ACC112 (cell line): ENCODE results near the gene PPP2R5C.

ENCODE experiments used
- H2AFZ ChIP-seq: fragments of 200-600 bp; sonication (generic); one replicate; pipeline ENCODE4 v1.6.0; 2017; ENCODE audit warnings: antibody characterized with exemption, low read length; ENCODE audit not compliant: unreplicated experiment
- H3K27ac ChIP-seq: fragments of 200-600 bp; sonication (generic); 2 replicates; pipeline ENCODE4 v1.5.1; 2014; ENCODE audit warnings: low read depth, mild to moderate bottlenecking, antibody characterized with exemption, low read length, moderate library complexity
- H3K27me3 ChIP-seq: fragments of 200-600 bp; sonication (generic); 2 replicates; pipeline ENCODE4 v1.6.1; 2014; ENCODE audit warnings: mild to moderate bottlenecking, antibody characterized with exemption, low read length, moderate library complexity, mixed read lengths; ENCODE audit not compliant: insufficient read depth
- H3K36me3 ChIP-seq: fragments of 200-600 bp; sonication (generic); 2 replicates; pipeline ENCODE4 v1.6.1; 2016; ENCODE audit warnings: mild to moderate bottlenecking, antibody characterized with exemption, low read length, moderate library complexity, mixed read lengths; ENCODE audit not compliant: insufficient read depth
- H3K4me1 ChIP-seq: fragments of 200-600 bp; sonication (generic); one replicate; pipeline ENCODE4 v1.6.1; 2016; ENCODE audit warnings: low read length, mixed read lengths; ENCODE audit not compliant: insufficient read depth, unreplicated experiment, control insufficient read depth
- H3K4me3 ChIP-seq: fragments of 200-600 bp; sonication (generic); 2 replicates; pipeline ENCODE4 v1.5.1; 2014; ENCODE audit warnings: mild to moderate bottlenecking, low read depth, low read length
- H3K79me2 ChIP-seq: fragments of 200-600 bp; sonication (generic); one replicate; pipeline ENCODE4 v1.6.0; 2016; ENCODE audit warnings: low read length; ENCODE audit not compliant: control insufficient read depth, unreplicated experiment, insufficient read depth

PPP2R5C gene

DNA sequence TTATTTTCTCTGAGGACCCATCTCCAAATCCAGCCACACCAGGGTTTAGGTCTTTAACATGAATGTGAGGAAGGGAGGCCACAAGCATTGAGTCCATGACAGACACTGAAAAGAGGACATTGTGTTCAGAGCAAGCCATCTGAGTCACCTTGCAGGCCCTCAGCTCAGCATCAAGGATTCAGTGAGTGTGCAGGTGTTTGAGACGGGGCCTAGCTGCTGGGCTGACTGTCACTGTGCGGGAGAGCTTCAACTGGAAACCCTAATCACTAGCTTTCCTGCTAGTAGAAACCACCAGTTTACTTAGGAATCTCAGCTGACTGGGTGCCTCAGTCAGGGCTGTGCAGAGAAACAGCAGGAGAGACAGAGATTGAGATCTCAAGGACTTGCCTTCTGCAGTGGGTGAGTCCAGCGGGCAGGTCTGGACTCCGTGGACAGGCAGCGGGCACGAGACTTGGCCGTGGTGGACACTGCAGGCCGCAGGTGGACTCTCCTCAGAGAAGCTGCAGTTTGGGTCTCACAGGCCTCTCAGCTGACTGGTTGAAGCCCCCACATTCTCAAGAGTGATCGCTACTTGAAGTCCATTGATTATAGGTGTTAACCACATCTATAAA, 116.8 kb downstream of the PPP2R5C start:
- no peak overlapping the region for H3K4me3 ChIP-seq
- no peaks in the 10 kb centered on the region for H3K36me3 ChIP-seq
- no peak overlapping the region for H3K27ac ChIP-seq
- H3K79me2 ChIP-seq = peaks cover 47% of the 10 kb centered on the region
- no peaks in the 10 kb centered on the region for H3K27me3 ChIP-seq
- H3K4me1 ChIP-seq = peaks cover 18% of the 10 kb centered on the region
- H2AFZ ChIP-seq = no peak overlapping the region

DNA sequence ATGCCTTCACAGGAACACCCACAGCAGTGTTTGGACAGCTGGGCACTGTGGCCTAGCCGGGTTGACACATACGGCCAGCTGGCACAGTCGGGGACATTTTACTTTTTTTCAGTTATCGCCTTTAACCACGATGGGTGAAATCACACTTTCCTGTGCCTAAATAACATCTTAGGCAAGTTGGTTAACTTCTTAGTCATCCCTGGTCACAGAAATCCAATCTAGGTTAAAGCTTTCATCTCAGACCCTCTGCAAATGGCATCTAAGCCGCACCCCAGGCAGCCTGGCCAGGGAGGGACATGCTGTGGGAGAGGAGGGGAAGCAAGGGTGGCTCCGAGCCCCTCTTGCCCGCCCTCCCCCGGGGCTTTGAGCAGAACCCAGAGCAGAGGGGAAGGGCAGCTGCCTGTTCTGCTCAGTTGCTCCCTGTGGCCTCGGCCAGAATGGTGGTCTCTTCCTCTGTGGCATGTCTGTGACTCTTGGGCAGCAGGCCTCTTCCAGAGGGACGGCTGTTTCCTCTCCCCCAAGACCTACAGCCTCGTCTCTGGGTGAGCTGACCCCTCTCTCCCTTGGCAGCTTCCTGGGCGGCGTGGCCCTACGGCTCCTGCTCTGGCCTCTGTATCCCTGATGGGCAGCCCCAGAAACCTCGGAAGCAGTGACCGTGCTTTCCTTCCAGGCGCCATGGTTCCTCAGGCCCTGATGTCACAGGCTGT, 117.5 kb downstream of the PPP2R5C start:
- peaks cover 40% of the 10 kb centered on the region for H3K79me2 ChIP-seq
- H3K27me3 ChIP-seq = no peaks in the 10 kb centered on the region
- H3K4me3 ChIP-seq = no peak overlapping the region
- H3K4me1 ChIP-seq = peaks cover 18% of the 10 kb centered on the region
- no peak overlapping the region for H3K27ac ChIP-seq
- no peak overlapping the region for H2AFZ ChIP-seq
- no peaks in the 10 kb centered on the region for H3K36me3 ChIP-seq

DNA sequence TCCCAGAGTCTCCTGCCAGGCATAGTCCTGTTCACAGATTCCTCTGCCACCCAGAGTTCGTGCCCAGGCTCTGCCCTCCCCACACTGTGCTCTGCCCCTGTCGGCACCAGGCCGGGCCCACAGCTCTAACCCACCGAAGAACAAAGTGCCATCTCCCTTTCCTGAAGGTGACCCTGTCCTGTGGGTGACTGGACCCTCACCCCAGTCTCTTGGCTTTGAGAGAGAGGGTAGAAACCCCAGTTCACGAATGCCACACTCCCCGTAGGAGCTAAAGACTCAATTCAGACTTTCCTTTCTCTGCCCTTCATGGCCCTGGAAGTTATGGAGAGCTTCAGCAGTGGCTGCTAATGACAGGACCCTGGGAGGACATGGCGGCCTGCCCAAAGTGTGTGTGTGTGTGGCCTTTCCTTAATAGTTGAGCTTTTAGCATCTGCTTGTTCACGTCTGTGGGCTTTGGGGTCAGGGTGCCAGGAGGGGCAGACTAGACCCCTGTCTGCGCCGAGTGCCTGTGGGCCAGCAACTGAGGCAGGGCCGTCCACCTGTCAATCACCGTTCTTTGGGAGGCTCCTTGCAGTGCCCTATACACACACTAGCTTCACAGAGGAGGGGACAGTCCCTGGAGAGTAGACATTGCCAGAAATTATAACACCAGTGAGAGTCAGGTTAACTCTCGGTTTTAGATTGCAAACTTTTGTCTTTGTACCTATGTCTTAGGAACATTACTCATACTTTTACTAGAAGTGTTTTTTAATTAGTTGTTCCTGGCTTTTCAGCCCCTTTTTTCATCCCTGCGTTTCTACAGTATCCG, 118.2 kb downstream of the PPP2R5C start:
- Histone ChIP-seq H3K4me3 (no peak overlapping the region), H3K79me2 (peaks cover 37% of the 10 kb centered on the region), H3K27me3 (no peaks in the 10 kb centered on the region), H2AFZ (no peak overlapping the region), H3K27ac (no peak overlapping the region), H3K4me1 (peaks cover 18% of the 10 kb centered on the region), H3K36me3 (no peaks in the 10 kb centered on the region)

DNA sequence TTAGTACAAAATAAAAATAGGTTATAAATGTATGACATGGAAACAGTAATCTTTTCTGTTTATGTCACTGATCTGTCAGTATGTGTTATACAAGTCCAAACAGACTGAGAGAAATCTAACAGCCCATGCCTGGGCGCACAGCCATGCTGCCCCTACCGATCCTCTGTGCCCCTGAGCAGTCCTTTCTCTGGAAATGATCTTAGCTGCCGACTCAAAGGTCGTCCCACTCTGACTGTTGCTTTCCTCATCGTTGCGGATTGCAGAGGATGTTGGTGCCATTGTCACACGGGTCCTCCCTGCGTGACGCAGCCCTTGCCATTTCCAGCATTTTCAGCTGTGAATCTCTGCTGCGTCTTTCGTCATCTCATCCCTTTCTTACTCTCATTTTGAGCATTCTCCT, 119.9 kb downstream of the PPP2R5C start:
- no peak overlapping the region for H2AFZ ChIP-seq
- no peaks in the 10 kb centered on the region for H3K27me3 ChIP-seq
- H3K36me3 ChIP-seq = 0 out of 2 replicates have a peak, but pooled peaks cover 3% of the 10 kb centered on the region
- no peak overlapping the region for H3K27ac ChIP-seq
- peaks cover 24% of the 10 kb centered on the region for H3K79me2 ChIP-seq
- no peak overlapping the region for H3K4me3 ChIP-seq
- H3K4me1 ChIP-seq = peaks cover 4% of the 10 kb centered on the region

DNA sequence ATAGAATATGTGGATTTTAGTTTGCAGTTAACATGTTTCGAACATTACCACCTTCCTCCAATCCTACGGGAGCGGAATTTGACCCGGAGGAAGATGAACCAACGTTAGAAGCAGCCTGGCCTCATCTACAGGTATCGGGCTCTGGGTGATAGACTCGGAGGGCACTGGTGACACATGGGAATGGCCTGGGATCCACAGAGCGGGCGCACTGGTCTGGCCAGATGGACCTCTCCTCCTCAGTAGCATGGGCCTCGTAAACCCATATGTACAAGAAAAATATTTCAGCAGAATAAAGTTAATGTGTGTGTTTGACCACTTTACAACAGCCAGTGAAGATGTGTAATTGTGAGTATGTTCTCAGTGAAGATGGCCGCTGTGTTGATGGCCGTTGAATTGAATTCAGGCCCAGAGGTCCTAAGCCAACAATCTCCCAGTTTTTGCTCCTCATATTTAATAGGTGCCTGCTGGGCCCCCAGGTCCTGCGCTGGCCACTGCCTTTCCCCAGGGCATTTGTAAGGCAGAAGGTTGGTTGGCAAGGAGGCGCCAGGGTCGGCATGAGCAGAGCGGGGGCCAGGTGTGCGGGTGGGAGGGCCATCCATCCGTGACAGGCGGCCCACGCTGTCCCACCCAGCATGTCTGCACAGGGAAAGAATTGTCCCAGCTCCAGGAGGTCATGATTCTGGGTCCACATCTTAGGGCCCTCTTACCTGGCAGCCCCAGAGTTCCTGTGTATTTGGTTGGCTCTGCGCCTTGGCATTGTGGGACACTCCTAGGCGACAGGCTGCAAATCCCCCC, 120.8 kb downstream of the PPP2R5C start:
- H3K36me3 ChIP-seq = 0 out of 2 replicates have a peak, but pooled peaks cover 4% of the 10 kb centered on the region

DNA sequence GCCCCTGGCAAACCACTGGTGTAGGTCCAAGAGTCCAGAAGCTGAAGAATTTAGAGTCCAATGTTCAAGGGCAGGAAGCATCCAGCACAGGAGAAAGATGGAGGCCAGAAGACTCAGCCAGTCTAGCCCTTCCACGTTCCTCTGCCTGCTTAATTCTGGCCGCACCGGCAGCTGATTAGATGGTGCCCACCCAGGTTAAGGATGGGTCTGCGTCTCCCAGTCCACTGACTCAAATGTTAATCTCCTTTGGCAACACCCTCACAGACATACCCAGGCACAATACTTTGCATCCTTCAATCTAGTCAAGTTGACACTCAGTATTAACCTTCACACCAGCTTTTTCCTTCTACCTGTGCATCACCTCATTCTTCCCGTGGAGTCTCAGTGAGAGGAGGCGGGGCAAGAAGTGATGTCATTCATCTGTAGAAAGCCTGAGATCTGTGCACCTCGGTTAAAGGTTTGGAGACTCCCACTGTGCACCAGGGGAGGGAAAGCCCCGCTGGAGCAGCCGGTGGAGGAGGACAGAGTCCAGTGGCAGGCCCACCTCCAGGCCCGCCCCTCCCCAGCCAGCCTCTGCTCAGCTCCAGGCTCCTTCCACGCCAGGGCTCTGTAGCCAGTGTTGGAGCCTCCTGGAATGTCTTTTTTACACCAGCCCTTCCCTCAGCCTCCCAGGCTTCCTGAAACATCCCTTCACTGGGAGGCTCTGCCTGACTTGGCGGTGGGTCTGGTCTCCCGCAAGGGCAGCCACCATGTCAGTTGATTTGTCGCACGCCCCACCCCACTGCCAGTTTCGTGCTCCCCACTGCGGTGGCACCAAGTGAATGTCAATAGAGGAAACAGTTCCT, 122.8 kb downstream of the PPP2R5C start:
- Histone ChIP-seq H3K4me1 (no peaks in the 10 kb centered on the region), H3K27ac (no peak overlapping the region), H3K27me3 (no peaks in the 10 kb centered on the region), H3K36me3 (0 out of 2 replicates have a peak, but pooled peaks cover 4% of the 10 kb centered on the region), H3K4me3 (no peak overlapping the region), H2AFZ (no peak overlapping the region), H3K79me2 (peaks cover 11% of the 10 kb centered on the region)

More for the DNA sequence above, 120.8 kb downstream of the PPP2R5C start:
- Histone ChIP-seq H3K4me3 (no peak overlapping the region), H3K79me2 (peaks cover 18% of the 10 kb centered on the region), H3K27me3 (no peaks in the 10 kb centered on the region), H3K4me1 (no peaks in the 10 kb centered on the region), H3K27ac (no peak overlapping the region), H2AFZ (no peak overlapping the region)

DNA sequence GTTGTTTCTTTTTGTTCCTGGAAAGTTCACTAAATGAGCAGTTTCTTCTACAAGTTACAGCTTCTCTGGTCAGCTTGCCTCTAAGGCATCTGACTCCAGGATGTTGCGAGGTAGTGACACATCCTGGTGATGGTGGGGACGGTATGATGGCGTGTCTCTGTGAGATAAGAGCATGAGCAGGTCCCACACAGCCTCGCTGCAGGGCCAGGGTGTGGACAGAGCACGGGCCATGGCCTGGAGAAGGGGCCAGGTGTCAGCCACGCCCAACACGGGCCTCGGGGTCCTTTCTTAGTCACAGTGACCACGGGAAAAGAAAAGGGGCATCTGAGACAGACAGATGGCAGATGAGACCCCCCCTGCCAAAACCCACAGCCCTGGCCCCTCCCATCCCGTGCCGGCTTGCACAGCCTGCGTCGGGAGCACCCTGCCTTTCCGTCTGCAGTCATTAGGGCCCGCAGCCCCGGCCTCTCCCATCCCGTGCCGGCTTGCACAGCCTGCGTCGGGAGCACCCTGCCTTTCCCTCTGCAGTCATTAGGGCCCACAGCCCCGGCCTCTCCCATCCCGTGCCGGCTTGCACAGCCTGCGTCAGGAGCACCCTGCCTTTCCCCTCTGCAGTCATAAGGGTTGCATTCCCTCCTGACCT, 123.5 kb downstream of the PPP2R5C start:
- Histone ChIP-seq H3K27me3 (no peaks in the 10 kb centered on the region), H3K27ac (no peak overlapping the region), H3K36me3 (0 out of 2 replicates have a peak, but pooled peaks cover 4% of the 10 kb centered on the region), H3K79me2 (peaks cover 8% of the 10 kb centered on the region), H3K4me3 (no peak overlapping the region), H2AFZ (no peak overlapping the region), H3K4me1 (no peaks in the 10 kb centered on the region)

DNA sequence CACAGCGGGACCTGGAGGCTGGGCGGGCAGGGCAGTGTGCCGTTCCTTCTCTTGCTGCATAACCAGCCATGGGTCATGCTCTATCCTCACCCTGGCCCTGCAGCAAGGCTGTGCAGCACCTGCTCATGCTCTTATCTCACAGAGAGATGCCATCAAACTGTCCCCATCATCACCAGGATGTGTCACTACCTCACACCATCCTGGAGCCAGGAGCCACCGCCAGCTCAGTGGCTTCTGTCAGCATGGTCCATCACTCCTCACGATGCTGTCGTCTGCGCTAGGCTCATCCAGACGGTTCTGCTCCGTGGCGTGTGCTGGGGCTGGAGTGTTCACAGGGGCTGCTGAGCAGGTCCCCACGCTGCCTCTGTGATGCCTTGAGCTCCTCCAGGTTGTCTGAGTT, 125.7 kb downstream of the PPP2R5C start:
- no peak overlapping the region for H3K4me3 ChIP-seq
- H3K79me2 ChIP-seq = no peaks in the 10 kb centered on the region
- H3K36me3 ChIP-seq = 0 out of 2 replicates have a peak, but pooled peaks cover 4% of the 10 kb centered on the region
- H3K27ac ChIP-seq = no peak overlapping the region
- no peaks in the 10 kb centered on the region for H3K4me1 ChIP-seq
- H2AFZ ChIP-seq = no peak overlapping the region
- H3K27me3 ChIP-seq = no peaks in the 10 kb centered on the region

DNA sequence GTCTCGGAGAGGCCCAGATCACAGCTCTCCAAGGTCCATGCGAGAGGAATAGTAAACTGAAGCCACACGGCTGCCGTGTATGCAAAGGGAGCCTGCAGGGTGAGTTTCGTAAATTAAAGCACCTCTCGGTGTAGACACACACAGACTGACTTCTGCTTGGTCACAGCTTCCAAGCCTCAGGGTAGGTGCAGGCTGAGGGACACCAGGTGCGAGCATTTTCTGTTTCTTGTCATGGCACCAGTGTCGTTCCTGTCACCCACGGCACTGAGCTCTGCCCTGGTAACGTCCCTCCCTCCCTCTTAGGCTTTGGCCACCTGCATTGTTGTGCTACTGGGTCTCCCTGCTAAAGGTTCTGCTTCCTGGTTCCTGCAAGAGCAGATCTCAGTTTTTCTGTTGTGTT, 126.7 kb downstream of the PPP2R5C start:
- H3K27me3 ChIP-seq = no peaks in the 10 kb centered on the region
- H3K4me3 ChIP-seq = no peak overlapping the region
- H3K79me2 ChIP-seq = no peaks in the 10 kb centered on the region
- no peak overlapping the region for H2AFZ ChIP-seq
- H3K36me3 ChIP-seq = 0 out of 2 replicates have a peak, but pooled peaks cover 4% of the 10 kb centered on the region
- no peak overlapping the region for H3K27ac ChIP-seq
- no peaks in the 10 kb centered on the region for H3K4me1 ChIP-seq
